ENCODE results near the gene PIGK. TPM values are rescaled to one million over a fixed set of nuclear protein-coding genes. Genes with fewer than 3 reads are reported as not detected.

PIGK gene
- total RNA-seq, 1 donor from 2014 or later, result 21.9 TPM

- Mint-ChIP-seq H3K36me3 (peaks cover 6% of the 10 kb centered on the region), H3K27me3 (no peaks in the 10 kb centered on the region), H3K4me3 (no peak overlapping the region), H3K4me1 (ENCODE audit: unreplicated experiment) (no peaks in the 10 kb centered on the region), H3K27ac (no peak overlapping the region), H3K9me3 (peaks cover 3% of the 10 kb centered on the region)
- DNase-seq (ENCODE audit: extremely low spot score, unreplicated experiment), result no peak
- no peak for TF ChIP-seq CTCF (conservative IDR thresholded peaks at IDR 0.05)
These were observed 167.8 kb downstream of the PIGK start for GRCh38 chr1:77051425-77051824.

- Mint-ChIP-seq H3K9me3 (no peaks in the 10 kb centered on the region), H3K36me3 (no peaks in the 10 kb centered on the region), H3K4me1 (ENCODE audit: unreplicated experiment) (no peaks in the 10 kb centered on the region), H3K4me3 (no peak overlapping the region), H3K27ac (no peak overlapping the region), H3K27me3 (no peaks in the 10 kb centered on the region)
- TF ChIP-seq CTCF (conservative IDR thresholded peaks at IDR 0.05), result no peak
- no peak for DNase-seq (ENCODE audit: extremely low spot score, unreplicated experiment)
These were observed 170.6 kb downstream of the PIGK start for GRCh38 chr1:77048615-77049005.

- H3K27me3 Mint-ChIP-seq, result no peaks in the 10 kb centered on the region
- H3K4me3 Mint-ChIP-seq, result no peak overlapping the region
- H3K27ac Mint-ChIP-seq, result no peak overlapping the region
- no peaks in the 10 kb centered on the region for H3K36me3 Mint-ChIP-seq
- no peaks in the 10 kb centered on the region for H3K4me1 Mint-ChIP-seq (ENCODE audit: unreplicated experiment)
- DNase-seq (ENCODE audit: extremely low spot score, unreplicated experiment), result no peak
- no peaks in the 10 kb centered on the region for H3K9me3 Mint-ChIP-seq
- TF ChIP-seq CTCF (conservative IDR thresholded peaks at IDR 0.05), result no peak
These were observed 171.1 kb downstream of the PIGK start for GRCh38 chr1:77047978-77048614.

GRCh38 chr1:77047575-77047974 lies 171.7 kb downstream of the PIGK start:
- Mint-ChIP-seq H3K4me3 (no peak overlapping the region), H3K27me3 (no peaks in the 10 kb centered on the region), H3K36me3 (no peaks in the 10 kb centered on the region), H3K4me1 (ENCODE audit: unreplicated experiment) (no peaks in the 10 kb centered on the region), H3K9me3 (no peaks in the 10 kb centered on the region), H3K27ac (no peak overlapping the region)
- TF ChIP-seq CTCF (conservative IDR thresholded peaks at IDR 0.05), result no peak
- no peak for DNase-seq (ENCODE audit: extremely low spot score, unreplicated experiment)

- Mint-ChIP-seq H3K4me3 (no peak overlapping the region), H3K4me1 (ENCODE audit: unreplicated experiment) (no peaks in the 10 kb centered on the region), H3K27ac (no peak overlapping the region), H3K9me3 (no peaks in the 10 kb centered on the region), H3K36me3 (no peaks in the 10 kb centered on the region), H3K27me3 (no peaks in the 10 kb centered on the region)
- DNase-seq (ENCODE audit: extremely low spot score, unreplicated experiment), result no peak
- no peak for TF ChIP-seq CTCF (conservative IDR thresholded peaks at IDR 0.05)
These were observed 174.9 kb downstream of the PIGK start for GRCh38 chr1:77044133-77044849.
